Stimulated activated CD4-positive, alpha-beta T cell treated with anti-CD3 and anti-CD28 coated beads, TNF-alpha, amount 100 ng/mL, for 4 hours (primary cell): ENCODE results near the gene SELENOS.
"Not testable (repeated sequence)": the region's sequence is repeated elsewhere in the genome, so short reads cannot be mapped to it uniquely, and the experiment has no call there.

Source experiments
- DNase-seq, 3 experiments: peaks; one replicate each; pipeline ENCODE4 v3.0.0-alpha.2; 2020; ENCODE audit warnings: low read depth in 3 of 3

The SELENOS gene

GRCh38 chr15:101309436-101310160, 32.3 kb upstream of the SELENOS start:
- no peak for DNase-seq

- DNase-seq: no peak
These were observed 31.5 kb upstream of the SELENOS start for GRCh38 chr15:101308604-101309435.

- DNase-seq: no peak
These were observed 30.8 kb upstream of the SELENOS start for GRCh38 chr15:101307897-101308603.

GRCh38 chr15:101307048-101307896, 30.0 kb upstream of the SELENOS start:
- no peak for DNase-seq

GRCh38 chr15:101306341-101307047, 29.2 kb upstream of the SELENOS start:
- DNase-seq: no peak

- no peak for DNase-seq
These were observed 28.6 kb upstream of the SELENOS start for GRCh38 chr15:101305820-101306255.

GRCh38 chr15:101303408-101303807, 26.1 kb upstream of the SELENOS start:
- DNase-seq: no peak

- DNase-seq: no peak
These were observed 19.4 kb upstream of the SELENOS start for GRCh38 chr15:101296418-101297405.

- DNase-seq: no peak
These were observed 18.4 kb upstream of the SELENOS start for GRCh38 chr15:101295607-101296161.

- DNase-seq: peak; percentile 94 to 97 (median 96)
These were observed 17.7 kb upstream of the SELENOS start, which contains the start of gene SNRPA1 for GRCh38 chr15:101294731-101295606. Gene SNRPA1, minus strand, starts transcription at chr15:101295248. Its CDS starts 70 bp downstream, at chr15:101295178.

GRCh38 chr15:101293122-101293521, 15.8 kb upstream of the SELENOS start:
- DNase-seq: no peak

- no peak for DNase-seq
These were observed 11.7 kb upstream of the SELENOS start for GRCh38 chr15:101288905-101289513.

GRCh38 chr15:101287342-101287741, 10.1 kb upstream of the SELENOS start:
- DNase-seq: not testable (repeated sequence)

- no peak for DNase-seq
These were observed 9.3 kb upstream of the SELENOS start for GRCh38 chr15:101286471-101287114.

- no peak for DNase-seq
These were observed 6.6 kb upstream of the SELENOS start for GRCh38 chr15:101283931-101284330.

GRCh38 chr15:101280007-101280406, 2.7 kb upstream of the SELENOS start:
- no peak for DNase-seq

- DNase-seq: no peak
These were observed 769 bp upstream of the SELENOS start for GRCh38 chr15:101277943-101278564.
